Immature natural killer cell (primary cell): ENCODE data around the gene USP24. TPM values are rescaled to one million over a fixed set of nuclear protein-coding genes. Genes with fewer than 3 reads are reported as not detected.

ENCODE experiments used
- DNase-seq, 3 donors: peaks; one replicate each; pipeline ENCODE4 v3.0.0; 2022; ENCODE audit warnings: mixed read lengths in 1 of 3
- H3K27ac Mint-ChIP-seq, 6 donors: one replicate each; pipeline ENCODE4 v1.8.0; 2020; ENCODE audit warnings: mixed read lengths in 6 of 6, mild to moderate bottlenecking in 5 of 6, inconsistent platforms in 4 of 6, moderate library complexity in 3 of 6
- H3K27me3 Mint-ChIP-seq, 3 donors: one replicate each; pipeline ENCODE4 v1.8.0; 2020 to 2021; ENCODE audit warnings: low read depth in 3 of 3, mild to moderate bottlenecking in 3 of 3, mixed read lengths in 3 of 3, moderate library complexity in 3 of 3, inconsistent platforms in 1 of 3
- H3K36me3 Mint-ChIP-seq, 3 donors: one replicate each; pipeline ENCODE4 v1.8.0; 2020; ENCODE audit warnings: mixed read lengths in 3 of 3, inconsistent platforms in 2 of 3, mild to moderate bottlenecking in 2 of 3
- H3K4me1 Mint-ChIP-seq, 2 donors: one replicate each; pipeline ENCODE4 v1.8.0; 2020; ENCODE audit warnings: inconsistent platforms in 2 of 2, mild to moderate bottlenecking in 2 of 2, mixed read lengths in 2 of 2, moderate library complexity in 1 of 2
- H3K4me3 Mint-ChIP-seq, 5 donors: one replicate each; pipeline ENCODE4 v1.8.0; 2020; ENCODE audit warnings: mild to moderate bottlenecking in 5 of 5, mixed read lengths in 5 of 5, inconsistent platforms in 3 of 5, moderate library complexity in 3 of 5
- H3K9me3 Mint-ChIP-seq, 6 donors: one replicate each; pipeline ENCODE4 v1.8.0; 2020; ENCODE audit warnings: mild to moderate bottlenecking in 6 of 6, mixed read lengths in 6 of 6, inconsistent platforms in 4 of 6, moderate library complexity in 3 of 6
- polyA plus RNA-seq, 3 donors: library from polyadenylated mRNA; unstranded; fragments of 300-500 nt; fragmentation: Illumina TruSeq; gene quantifications; one replicate each; pipeline ENCODE4 v1.2.3, GENCODE V29; 2021

USP24 gene
- polyA plus RNA-seq, 3 donors from 2014 or later: 3.0 to 10.1 (median 3.7) TPM

DNA sequence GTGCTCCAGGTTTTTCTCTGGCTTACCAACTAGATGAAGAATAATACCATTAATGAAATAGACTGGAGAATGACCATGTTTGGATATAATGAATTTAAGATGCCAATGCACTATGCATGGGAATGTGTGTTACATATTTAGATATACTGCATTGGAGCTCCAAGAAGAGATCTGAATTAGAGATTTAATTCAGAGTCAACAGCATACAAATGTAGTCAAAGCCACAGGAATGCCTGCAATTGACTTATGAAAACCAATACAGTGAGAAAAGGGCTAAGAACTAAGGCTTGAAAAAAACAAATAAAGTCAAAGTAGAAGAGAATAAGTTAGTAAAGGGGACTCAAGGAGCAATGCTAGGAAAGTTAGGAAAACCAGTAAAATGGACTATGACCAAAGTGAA is 59.1 kb downstream of the USP24 start:
- Mint-ChIP-seq H3K4me1 (peaks cover 10 to 27% of the 10 kb centered on the region in 2 donors), H3K9me3 (no peaks in the 10 kb centered on the region), H3K36me3 (peaks cover 38 to 51% (median 44%) of the 10 kb centered on the region in 3 donors), H3K27ac (peak overlapping the region in 4 of 6 donors; percentile 29 to 78 (median 71)), H3K4me3 (no peak overlapping the region), H3K27me3 (no peaks in the 10 kb centered on the region)
- no peak for DNase-seq

DNA sequence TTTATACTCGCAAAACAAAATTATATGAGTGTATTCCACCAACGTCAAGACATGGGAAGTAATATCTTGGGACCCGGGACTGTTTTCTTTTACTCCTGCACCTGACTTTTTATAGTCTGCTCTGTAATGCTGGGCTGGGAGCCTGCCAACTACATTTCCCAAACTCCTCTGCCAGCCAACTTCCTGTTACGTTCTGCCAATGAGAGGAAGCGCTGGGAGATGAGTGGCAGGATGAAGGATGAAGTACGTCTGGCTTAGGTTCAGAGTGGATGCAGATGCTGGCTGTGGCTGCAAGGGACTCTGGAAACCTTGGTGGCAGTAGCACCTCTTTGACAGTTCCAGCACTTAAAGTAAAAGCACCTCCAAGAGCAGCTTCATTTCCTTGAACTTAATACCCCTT is 59.6 kb downstream of the USP24 start:
- no peak for DNase-seq
- Mint-ChIP-seq H3K4me1 (peaks cover 15 to 33% of the 10 kb centered on the region in 2 donors), H3K4me3 (no peak overlapping the region), H3K36me3 (peaks cover 38 to 50% (median 44%) of the 10 kb centered on the region in 3 donors), H3K27me3 (no peaks in the 10 kb centered on the region), H3K27ac (peak overlapping the region in 1 of 6 donors; percentile 66), H3K9me3 (no peaks in the 10 kb centered on the region)

DNA sequence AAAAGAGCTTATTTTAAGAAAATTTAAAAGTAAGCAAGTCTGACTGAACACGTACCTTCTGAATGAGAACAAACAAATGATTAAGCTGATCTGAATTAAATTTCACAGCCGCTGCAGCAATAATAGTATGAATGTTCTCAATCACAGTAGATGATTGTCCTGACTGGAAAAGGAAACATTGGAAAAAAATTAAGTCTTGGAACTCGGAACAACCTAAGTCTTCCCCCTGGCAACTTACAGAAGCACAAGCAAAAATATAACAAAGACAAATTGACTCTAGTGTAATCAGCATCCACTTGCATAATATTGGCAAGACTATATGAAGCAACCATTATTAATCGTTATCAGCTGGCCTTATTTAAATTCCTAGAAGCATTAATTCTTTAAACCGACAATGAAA is 60.5 kb downstream of the USP24 start:
- Mint-ChIP-seq H3K36me3 (peaks cover 33 to 44% (median 44%) of the 10 kb centered on the region in 3 donors), H3K27ac (peak overlapping the region in 2 of 6 donors; percentile 6 to 11), H3K4me3 (no peak overlapping the region), H3K27me3 (no peaks in the 10 kb centered on the region), H3K4me1 (peaks cover 15 to 40% of the 10 kb centered on the region in 2 donors), H3K9me3 (no peaks in the 10 kb centered on the region)
- DNase-seq: no peak

DNA sequence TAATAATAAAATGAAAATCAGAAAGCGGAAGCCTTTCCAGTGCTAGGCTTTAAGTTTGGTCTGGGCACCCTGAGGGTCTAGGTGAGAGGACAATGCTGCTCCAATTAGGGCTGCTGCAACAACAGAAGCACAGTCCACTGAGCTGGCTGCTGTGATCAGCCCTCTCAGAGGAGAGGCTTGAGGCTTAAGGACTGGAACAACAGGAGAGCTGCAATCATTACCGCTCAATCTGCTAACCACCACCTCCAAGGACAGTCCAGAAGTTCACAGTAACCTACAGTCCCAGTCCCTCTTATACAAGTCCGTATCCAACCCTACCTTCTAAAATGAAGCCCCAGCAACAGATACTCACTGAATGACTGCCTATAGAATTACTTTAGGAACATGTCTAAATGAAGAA is 62.1 kb downstream of the USP24 start:
- Mint-ChIP-seq H3K9me3 (no peaks in the 10 kb centered on the region), H3K4me3 (no peak overlapping the region), H3K27me3 (no peaks in the 10 kb centered on the region), H3K27ac (peak overlapping the region; percentile 19 to 91 (median 60)), H3K36me3 (peaks cover 26 to 39% (median 38%) of the 10 kb centered on the region in 3 donors), H3K4me1 (peaks cover 15 to 40% of the 10 kb centered on the region in 2 donors)
- no peak for DNase-seq

DNA sequence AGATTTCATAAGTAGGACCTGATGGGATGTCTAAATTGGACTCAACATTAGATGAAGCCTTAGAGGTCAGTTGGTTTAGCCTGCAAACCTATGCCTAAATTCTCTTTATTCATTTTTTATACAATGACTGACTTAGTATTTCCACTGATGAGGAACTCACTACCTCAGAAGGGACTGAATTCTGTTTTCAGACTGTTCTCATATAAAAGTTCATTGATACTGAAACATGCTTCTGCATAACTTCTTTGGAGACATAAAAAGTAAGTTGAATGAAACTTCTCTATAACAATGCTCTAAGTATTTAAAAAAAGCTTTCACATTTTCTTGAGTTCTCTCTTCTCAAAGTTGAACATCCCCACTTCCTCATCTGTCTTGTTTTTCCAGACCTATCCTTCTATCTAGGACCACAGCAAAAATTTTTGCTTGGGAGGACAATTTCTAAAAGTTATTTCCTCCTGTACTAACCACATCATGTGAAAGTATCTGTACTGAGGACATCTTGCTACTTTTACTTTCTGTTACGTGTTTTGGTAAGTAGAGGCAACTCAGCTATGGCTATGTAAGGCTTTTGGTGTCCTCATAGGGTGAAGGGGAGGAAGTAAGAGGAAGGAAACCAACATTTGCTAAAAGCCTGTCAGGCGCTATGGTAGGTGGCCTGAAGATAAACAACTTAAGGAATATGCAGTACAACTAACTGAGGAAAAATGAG is 64.1 kb downstream of the USP24 start:
- Mint-ChIP-seq H3K4me3 (peak overlapping the region; percentile 70 to 84 (median 81)), H3K36me3 (peaks cover 26 to 47% (median 34%) of the 10 kb centered on the region in 3 donors), H3K4me1 (peaks cover 16 to 37% of the 10 kb centered on the region in 2 donors), H3K27me3 (no peaks in the 10 kb centered on the region), H3K9me3 (no peaks in the 10 kb centered on the region), H3K27ac (peak overlapping the region; percentile 89 to 96 (median 92))
- peak; percentile 27 to 41 (median 39) for DNase-seq

DNA sequence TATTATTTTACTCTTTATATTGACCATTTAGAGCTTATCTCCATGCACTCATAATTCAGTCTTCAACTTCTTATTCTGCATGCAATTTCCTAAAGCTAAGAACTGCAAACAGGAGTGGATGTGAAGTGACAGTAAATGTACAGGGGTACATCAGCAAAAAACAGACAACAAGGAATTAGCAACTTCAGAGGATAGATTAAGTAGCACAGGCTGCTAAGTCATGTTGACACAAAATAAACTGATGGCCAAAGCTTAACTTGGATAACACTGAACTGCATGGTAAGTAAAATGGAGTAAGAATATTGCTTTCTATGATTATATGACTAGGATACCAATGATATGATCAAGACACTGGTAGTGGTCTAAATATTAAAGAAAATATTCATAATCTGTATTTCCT is 66.5 kb downstream of the USP24 start:
- Mint-ChIP-seq H3K9me3 (no peaks in the 10 kb centered on the region), H3K4me3 (no peak overlapping the region), H3K27me3 (no peaks in the 10 kb centered on the region), H3K4me1 (peaks cover 16 to 31% of the 10 kb centered on the region in 2 donors), H3K36me3 (peaks cover 26 to 46% (median 29%) of the 10 kb centered on the region in 3 donors), H3K27ac (peak overlapping the region in 1 of 6 donors; percentile 64)
- no peak for DNase-seq

DNA sequence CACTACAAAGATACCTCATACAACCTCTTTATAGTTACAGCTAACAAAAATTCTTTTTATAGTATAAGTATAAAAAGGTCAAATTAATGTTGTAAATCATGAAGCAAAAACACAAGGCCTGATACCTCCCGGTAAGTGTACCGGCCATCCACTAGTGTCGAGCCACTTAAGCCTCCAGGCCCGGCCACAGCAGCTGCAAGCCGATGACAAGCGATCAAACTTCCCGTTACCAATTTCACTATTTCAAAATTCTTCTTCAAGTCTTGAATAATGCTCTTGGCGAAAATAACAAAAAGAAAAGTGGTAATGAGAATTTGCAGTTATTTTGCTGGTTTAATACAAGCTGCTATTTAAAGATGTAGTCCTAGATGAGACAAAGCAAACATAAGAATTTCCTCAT is 67.6 kb downstream of the USP24 start:
- DNase-seq: no peak

DNA sequence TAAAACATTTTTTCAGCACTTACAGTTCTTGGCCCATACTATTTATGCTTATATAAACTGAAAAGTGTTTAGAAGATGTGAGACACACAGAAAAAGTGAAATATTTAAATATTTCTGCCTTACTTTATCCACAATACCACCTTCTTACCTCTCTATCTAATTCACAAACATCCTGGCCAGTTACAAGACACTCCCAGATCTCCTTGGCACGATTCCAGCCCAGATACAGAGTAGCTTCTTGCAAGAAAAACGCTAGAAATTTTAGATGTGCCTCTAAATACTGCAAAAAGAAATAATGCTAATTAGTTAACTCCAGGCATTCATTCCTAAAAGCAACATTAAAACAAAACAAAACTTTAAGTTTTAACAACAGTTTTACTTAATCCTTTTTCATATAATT is 68.4 kb downstream of the USP24 start:
- Mint-ChIP-seq H3K27me3 (no peaks in the 10 kb centered on the region), H3K4me1 (peaks cover 13 to 19% of the 10 kb centered on the region in 2 donors), H3K4me3 (no peak overlapping the region), H3K27ac (peak overlapping the region in 1 of 6 donors; percentile 10), H3K36me3 (peaks cover 27 to 50% (median 37%) of the 10 kb centered on the region in 3 donors), H3K9me3 (no peaks in the 10 kb centered on the region)
- DNase-seq: no peak

More for the DNA sequence above, 67.6 kb downstream of the USP24 start:
- peak overlapping the region in 1 of 6 donors; percentile 16 for H3K27ac Mint-ChIP-seq
- peaks cover 20 to 44% (median 33%) of the 10 kb centered on the region in 3 donors for H3K36me3 Mint-ChIP-seq
- H3K27me3 Mint-ChIP-seq: no peaks in the 10 kb centered on the region
- H3K4me3 Mint-ChIP-seq: no peak overlapping the region
- peaks cover 15 to 26% of the 10 kb centered on the region in 2 donors for H3K4me1 Mint-ChIP-seq
- H3K9me3 Mint-ChIP-seq: no peaks in the 10 kb centered on the region

DNA sequence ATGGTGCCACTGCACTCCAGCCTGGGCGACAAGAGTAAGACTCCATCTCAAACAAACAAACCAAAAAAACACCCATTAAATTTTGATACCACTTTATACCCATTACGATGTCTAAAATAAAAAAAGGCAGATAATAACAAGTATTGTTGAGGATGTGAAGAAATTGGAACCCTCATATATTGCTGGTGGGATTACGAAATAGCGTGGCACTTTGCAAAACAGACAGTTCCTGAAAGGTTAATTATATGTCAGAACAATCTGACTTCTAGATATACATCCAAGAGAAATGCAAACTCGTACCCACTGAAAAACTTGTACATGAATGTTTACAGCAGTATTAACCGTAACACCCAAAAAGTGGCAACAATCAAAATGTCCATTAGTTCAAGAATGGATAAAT is 70.3 kb downstream of the USP24 start:
- Mint-ChIP-seq H3K36me3 (peaks cover 28 to 57% (median 32%) of the 10 kb centered on the region in 3 donors), H3K4me1 (peaks cover under 1 to 13% of the 10 kb centered on the region in 2 donors), H3K9me3 (no peaks in the 10 kb centered on the region), H3K27ac (no peak overlapping the region), H3K27me3 (no peaks in the 10 kb centered on the region), H3K4me3 (no peak overlapping the region)
- no peak for DNase-seq

DNA sequence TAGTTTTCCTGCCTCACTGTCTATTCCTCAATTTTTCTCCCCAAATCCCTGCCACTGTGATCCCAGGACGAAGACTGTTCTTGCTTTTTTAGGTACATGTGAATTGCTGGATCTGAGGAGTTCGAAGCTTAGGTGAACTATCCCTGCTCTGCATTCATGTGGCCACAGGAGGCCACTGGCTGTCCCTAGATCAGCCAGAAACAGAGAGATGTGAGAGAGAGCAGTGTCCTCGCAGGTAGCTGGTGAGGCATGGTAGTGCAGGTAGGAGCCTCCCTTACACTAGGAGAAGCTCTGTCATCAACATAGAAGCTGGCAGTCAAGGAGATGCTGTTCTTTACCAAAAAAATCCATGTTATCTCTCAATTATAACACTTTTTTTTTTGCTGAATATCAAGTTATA is 71.5 kb downstream of the USP24 start:
- Mint-ChIP-seq H3K36me3 (peaks cover 28 to 57% (median 32%) of the 10 kb centered on the region in 3 donors), H3K27ac (peak overlapping the region in 1 of 6 donors; percentile 55), H3K27me3 (no peaks in the 10 kb centered on the region), H3K9me3 (no peaks in the 10 kb centered on the region), H3K4me3 (no peak overlapping the region), H3K4me1 (peaks cover 0 to 13% of the 10 kb centered on the region in 2 donors)
- no peak for DNase-seq

DNA sequence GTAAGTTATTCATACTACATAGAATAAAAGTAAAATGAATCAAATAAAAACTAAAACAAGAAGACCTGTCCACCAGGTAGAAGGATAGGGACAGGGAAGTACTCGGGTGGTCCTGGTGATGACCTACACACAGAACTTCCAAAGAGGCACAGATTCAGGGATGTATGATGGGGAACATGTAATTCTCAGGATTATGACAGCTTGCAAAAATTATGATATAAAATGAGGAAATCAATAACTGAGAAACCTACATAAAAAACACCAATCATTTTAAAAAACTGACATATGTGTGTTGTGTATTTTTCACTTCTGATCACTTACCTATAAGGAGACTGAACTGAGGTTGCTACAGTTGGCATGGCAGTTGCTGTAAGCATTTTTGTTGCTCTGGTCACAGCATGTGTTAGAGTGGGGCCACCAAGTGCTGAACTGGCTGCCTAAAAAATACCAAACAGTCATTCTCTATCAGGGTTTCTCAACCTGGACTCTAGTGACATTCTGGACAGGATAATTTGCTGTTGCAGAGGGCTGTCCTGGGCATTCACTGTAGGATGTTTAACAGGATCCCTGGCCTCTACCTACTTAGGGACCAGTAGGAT is 73.8 kb downstream of the USP24 start:
- Mint-ChIP-seq H3K4me3 (no peak overlapping the region), H3K4me1 (peaks cover 0 to 12% of the 10 kb centered on the region in 2 donors), H3K9me3 (no peaks in the 10 kb centered on the region), H3K27me3 (no peaks in the 10 kb centered on the region), H3K27ac (peak overlapping the region in 5 of 6 donors; percentile 23 to 73 (median 51)), H3K36me3 (peaks cover 28 to 44% (median 29%) of the 10 kb centered on the region in 3 donors)
- DNase-seq: no peak

DNA sequence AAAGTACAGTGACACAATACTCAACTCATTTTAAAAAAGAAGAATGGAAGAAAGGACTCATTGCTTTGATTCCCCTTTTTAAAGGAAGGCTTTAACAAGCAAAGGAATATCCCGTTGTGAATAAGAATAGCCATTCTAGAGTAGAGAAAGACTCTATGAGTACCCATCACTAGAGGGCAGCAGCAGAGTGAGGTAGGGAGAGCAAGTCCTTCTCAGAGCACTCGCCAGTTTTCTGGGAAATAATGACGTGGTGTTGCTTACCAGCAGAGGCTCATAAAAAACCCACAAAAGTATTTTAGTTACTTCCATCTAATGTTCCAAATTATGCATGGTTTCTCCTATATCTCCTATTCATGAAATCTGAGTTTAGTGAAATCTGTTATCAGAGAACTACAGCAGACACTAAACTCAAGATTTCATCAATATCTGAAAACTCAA is 74.6 kb downstream of the USP24 start:
- Mint-ChIP-seq H3K4me1 (peaks cover 0 to 14% of the 10 kb centered on the region in 2 donors), H3K9me3 (no peaks in the 10 kb centered on the region), H3K27me3 (peaks cover 0 to 2% (median 0%) of the 10 kb centered on the region in 3 donors), H3K4me3 (peak overlapping the region in 3 of 5 donors; percentile 60 to 68 (median 66)), H3K27ac (peak overlapping the region; percentile 51 to 89 (median 79)), H3K36me3 (peaks cover 21 to 37% (median 22%) of the 10 kb centered on the region in 3 donors)
- peak; percentile 59 to 73 (median 67) for DNase-seq

DNA sequence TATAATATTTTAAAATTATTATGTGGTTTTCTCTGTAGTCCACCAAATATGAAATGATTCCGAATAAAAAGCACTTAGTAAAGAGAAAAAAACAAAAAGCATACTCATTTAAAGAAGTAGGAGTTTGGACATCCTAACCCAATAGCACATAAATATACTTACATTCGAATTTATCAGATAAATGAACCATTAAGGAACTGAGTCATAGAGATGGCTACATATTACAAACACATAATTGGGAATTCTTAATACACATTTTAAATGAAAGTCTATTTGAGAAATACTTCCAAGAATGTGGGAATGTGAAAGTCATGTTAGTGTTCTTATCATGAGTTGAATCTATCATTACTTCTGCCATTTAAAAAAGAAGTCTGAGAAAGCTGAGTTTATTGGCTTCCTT is 75.0 kb downstream of the USP24 start:
- Mint-ChIP-seq H3K27me3 (peaks cover 0 to 2% (median 0%) of the 10 kb centered on the region in 3 donors), H3K4me1 (peaks cover 0 to 14% of the 10 kb centered on the region in 2 donors), H3K9me3 (no peaks in the 10 kb centered on the region), H3K4me3 (peak overlapping the region in 1 of 5 donors; percentile 66), H3K27ac (peak overlapping the region in 5 of 6 donors; percentile 51 to 89 (median 82)), H3K36me3 (peaks cover 21 to 36% (median 22%) of the 10 kb centered on the region in 3 donors)
- no peak for DNase-seq

DNA sequence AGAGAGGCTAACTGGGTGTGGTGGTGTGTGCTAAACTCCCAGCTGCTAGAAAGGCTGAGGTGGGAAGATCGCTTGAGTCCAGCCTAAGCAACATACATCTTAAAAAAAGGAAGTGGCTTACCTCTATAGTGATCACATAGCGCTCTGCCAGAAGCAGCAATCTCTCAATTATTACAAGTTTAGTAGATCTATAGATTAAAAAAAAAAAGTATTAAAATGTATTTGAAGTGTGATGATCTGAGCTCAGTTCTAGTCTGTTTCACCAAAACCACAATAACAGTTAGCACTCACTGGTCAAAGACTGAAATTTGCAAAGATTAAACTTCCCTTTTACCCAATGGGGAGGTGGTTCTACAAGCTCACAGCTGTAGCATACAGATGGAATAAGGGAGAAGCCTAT is 76.3 kb downstream of the USP24 start:
- H3K27ac Mint-ChIP-seq: peak overlapping the region in 1 of 6 donors; percentile 87
- H3K4me3 Mint-ChIP-seq: peak overlapping the region; percentile 4 to 78 (median 60)
- H3K9me3 Mint-ChIP-seq: no peaks in the 10 kb centered on the region
- peaks cover 0 to 14% of the 10 kb centered on the region in 2 donors for H3K4me1 Mint-ChIP-seq
- H3K27me3 Mint-ChIP-seq: peaks cover 0 to 2% (median 0%) of the 10 kb centered on the region in 3 donors
- peak; percentile 43 to 59 (median 50) for DNase-seq
- H3K36me3 Mint-ChIP-seq: peaks cover 24 to 35% (median 31%) of the 10 kb centered on the region in 3 donors
